Measurements from ENCODE around the gene DOK6. TPM values are rescaled to one million over a fixed set of nuclear protein-coding genes. Genes with fewer than 3 reads are reported as not detected.

DOK6 gene
- total RNA-seq, 1 experiment from 2014 or later, result not detected

GRCh38 chr18:69557282-69557681 is 156.6 kb downstream of the DOK6 start:
- H3K9me3 ChIP-seq (ENCODE audit: insufficient read depth, low read depth), result no peaks in the 10 kb centered on the region
- no peak overlapping the region for H2AFZ ChIP-seq
- no peak overlapping the region for H3K4me3 ChIP-seq
- H3K79me2 ChIP-seq (ENCODE audit: low read depth), result no peaks in the 10 kb centered on the region
- H3K36me3 ChIP-seq (ENCODE audit: low read depth), result no peaks in the 10 kb centered on the region
- no peak overlapping the region for H3K27ac ChIP-seq
- CTCF ChIA-PET, result no interaction called here
- H4K20me1 ChIP-seq (ENCODE audit: insufficient read depth), result no peaks in the 10 kb centered on the region
- no peaks in the 10 kb centered on the region for H3K9me2 ChIP-seq (ENCODE audit: insufficient read depth)
- H3K4me1 ChIP-seq (replicated peaks; ENCODE audit: insufficient read depth), result no peaks in the 10 kb centered on the region
- no peaks in the 10 kb centered on the region for H3F3A ChIP-seq (ENCODE audit: insufficient read depth, low read depth)
- no TSS peak for BruUV-seq (replicated peaks)
- no peaks in the 10 kb centered on the region for H3K27me3 ChIP-seq (ENCODE audit: insufficient read depth, low read depth)
- TF ChIP-seq CTCF (conservative IDR thresholded peaks at IDR 0.05), result no peak
- no peak for TF ChIP-seq EZH2 (IDR thresholded peaks at IDR 0.05; ENCODE audit: low read depth)
- no peak overlapping the region for H3K4me2 ChIP-seq
- intact Hi-C loops (cut with micrococcal nuclease; ENCODE audit: unreplicated experiment), result no loop called here
- POLR2A ChIA-PET (ENCODE audit: unreplicated experiment), result no interaction called here
- DNase-seq, result no peak

- no peaks in the 10 kb centered on the region for H3K27me3 ChIP-seq (ENCODE audit: insufficient read depth, low read depth)
- no peak overlapping the region for H3K27ac ChIP-seq
- H3F3A ChIP-seq (ENCODE audit: insufficient read depth, low read depth), result no peaks in the 10 kb centered on the region
- no peaks in the 10 kb centered on the region for H3K79me2 ChIP-seq (ENCODE audit: low read depth)
- H3K4me1 ChIP-seq (replicated peaks; ENCODE audit: insufficient read depth), result no peaks in the 10 kb centered on the region
- no peaks in the 10 kb centered on the region for H3K9me3 ChIP-seq (ENCODE audit: insufficient read depth, low read depth)
- no peak for DNase-seq
- no peak overlapping the region for H3K4me3 ChIP-seq
- no peaks in the 10 kb centered on the region for H3K9me2 ChIP-seq (ENCODE audit: insufficient read depth)
- intact Hi-C loops (cut with micrococcal nuclease; ENCODE audit: unreplicated experiment), result no loop called here
- TF ChIP-seq EZH2 (IDR thresholded peaks at IDR 0.05; ENCODE audit: low read depth) (no peak), CTCF (conservative IDR thresholded peaks at IDR 0.05) (no peak)
- H3K36me3 ChIP-seq (ENCODE audit: low read depth), result no peaks in the 10 kb centered on the region
- BruUV-seq (replicated peaks), result no TSS peak
- ChIA-PET POLR2A (ENCODE audit: unreplicated experiment) (no interaction called here), CTCF (no interaction called here)
- H2AFZ ChIP-seq, result peak overlapping the region; percentile 60; the same call in 1 of the 2 replicates
- no peaks in the 10 kb centered on the region for H4K20me1 ChIP-seq (ENCODE audit: insufficient read depth)
- no peak overlapping the region for H3K4me2 ChIP-seq
Measured at GRCh38 chr18:69558052-69558451, 157.4 kb downstream of the DOK6 start.

GRCh38 chr18:69559604-69560003 is 158.9 kb downstream of the DOK6 start:
- no peak overlapping the region for H3K4me2 ChIP-seq
- no peak overlapping the region for H2AFZ ChIP-seq
- H3K4me3 ChIP-seq, result no peak overlapping the region
- no TSS peak for BruUV-seq (replicated peaks)
- no peaks in the 10 kb centered on the region for H3K36me3 ChIP-seq (ENCODE audit: low read depth)
- ChIA-PET POLR2A (ENCODE audit: unreplicated experiment) (no interaction called here), CTCF (no interaction called here)
- no peaks in the 10 kb centered on the region for H3K27me3 ChIP-seq (ENCODE audit: insufficient read depth, low read depth)
- H3K79me2 ChIP-seq (ENCODE audit: low read depth), result no peaks in the 10 kb centered on the region
- intact Hi-C loops (cut with micrococcal nuclease; ENCODE audit: unreplicated experiment), result no loop called here
- H3K27ac ChIP-seq, result no peak overlapping the region
- H3F3A ChIP-seq (ENCODE audit: insufficient read depth, low read depth), result no peaks in the 10 kb centered on the region
- TF ChIP-seq EZH2 (IDR thresholded peaks at IDR 0.05; ENCODE audit: low read depth) (no peak), CTCF (conservative IDR thresholded peaks at IDR 0.05) (no peak)
- no peaks in the 10 kb centered on the region for H3K4me1 ChIP-seq (replicated peaks; ENCODE audit: insufficient read depth)
- H3K9me3 ChIP-seq (ENCODE audit: insufficient read depth, low read depth), result no peaks in the 10 kb centered on the region
- no peaks in the 10 kb centered on the region for H4K20me1 ChIP-seq (ENCODE audit: insufficient read depth)
- no peak for DNase-seq
- H3K9me2 ChIP-seq (ENCODE audit: insufficient read depth), result no peaks in the 10 kb centered on the region

Data from PC-9 (cell line).